ENCODE measurements around the gene CHD2.

Gene CHD2

GRCh38 chr15:92881802-92882696 is 18.1 kb upstream of the CHD2 start:
- TF ChIP-seq ZNF8 (CRISPR knock-in tag; IDR thresholded peaks at IDR 0.05), result 0 out of 2 replicates have a peak, but pooled peaks have one; percentile 41
- no peak for TF ChIP-seq TCF4 (CRISPR knock-in tag; IDR thresholded peaks at IDR 0.05; ENCODE audit: borderline replicate concordance)
- ATAC-seq, result peak; percentile 97

GRCh38 chr15:92882697-92883162 is 17.4 kb upstream of the CHD2 start:
- peak; percentile 82 for ATAC-seq
- TF ChIP-seq GLIS3 (CRISPR knock-in tag; IDR thresholded peaks at IDR 0.05) (peak; percentile 42; the same call in 1 of the 2 replicates), PATZ1 (CRISPR knock-in tag; IDR thresholded peaks at IDR 0.05; ENCODE audit: borderline replicate concordance) (no peak)

GRCh38 chr15:92883163-92883875 is 16.8 kb upstream of the CHD2 start:
- ATAC-seq, result no peak
- no peak for TF ChIP-seq ESRRG (CRISPR knock-in tag; IDR thresholded peaks at IDR 0.05)
- no peak for TF ChIP-seq ISL1 (CRISPR knock-in tag; IDR thresholded peaks at IDR 0.05)
- TF ChIP-seq ZFP3 (CRISPR knock-in tag; IDR thresholded peaks at IDR 0.05), result no peak
- TF ChIP-seq ARNTL (CRISPR knock-in tag; IDR thresholded peaks at IDR 0.05; ENCODE audit: borderline replicate concordance, low read depth), result no peak
- TF ChIP-seq CSDC2 (CRISPR knock-in tag; IDR thresholded peaks at IDR 0.05), result no peak
- no peak for TF ChIP-seq ZNF565 (CRISPR knock-in tag; conservative IDR thresholded peaks at IDR 0.05; ENCODE audit: low read depth)
- no peak for TF ChIP-seq CSRNP3 (CRISPR knock-in tag; IDR thresholded peaks at IDR 0.05)
- TF ChIP-seq PATZ1 (CRISPR knock-in tag; IDR thresholded peaks at IDR 0.05; ENCODE audit: borderline replicate concordance), result no peak
- TF ChIP-seq CREB5 (CRISPR knock-in tag; IDR thresholded peaks at IDR 0.05; ENCODE audit: low read depth), result no peak
- no peak for TF ChIP-seq OSR1 (CRISPR knock-in tag; IDR thresholded peaks at IDR 0.05)

- no peak for TF ChIP-seq RARB (CRISPR knock-in tag; IDR thresholded peaks at IDR 0.05)
- TF ChIP-seq SNAI2 (CRISPR knock-in tag; IDR thresholded peaks at IDR 0.05), result no peak
- no peak for TF ChIP-seq CSDC2 (CRISPR knock-in tag; IDR thresholded peaks at IDR 0.05)
- TF ChIP-seq OSR1 (CRISPR knock-in tag; IDR thresholded peaks at IDR 0.05), result no peak
- no peak for TF ChIP-seq ZNF70 (CRISPR knock-in tag; IDR thresholded peaks at IDR 0.05)
- TF ChIP-seq ARNTL (CRISPR knock-in tag; IDR thresholded peaks at IDR 0.05; ENCODE audit: borderline replicate concordance, low read depth), result no peak
- no peak for TF ChIP-seq ZFP30 (CRISPR knock-in tag; IDR thresholded peaks at IDR 0.05)
- TF ChIP-seq CREB5 (CRISPR knock-in tag; IDR thresholded peaks at IDR 0.05; ENCODE audit: low read depth), result no peak
- ATAC-seq, result no peak
Observed at GRCh38 chr15:92883876-92884435, 16.2 kb upstream of the CHD2 start.
